HG03342 (cell line): ENCODE data around the gene KIF1B.

Source experiments
- ATAC-seq: cut with Tn5 transposase; IDR thresholded peaks from one replicate; pipeline ENCODE4 v1.9.1; 2021; ENCODE audit warnings: mild to moderate bottlenecking, moderate library complexity; ENCODE audit not compliant: unreplicated experiment

Gene KIF1B

DNA sequence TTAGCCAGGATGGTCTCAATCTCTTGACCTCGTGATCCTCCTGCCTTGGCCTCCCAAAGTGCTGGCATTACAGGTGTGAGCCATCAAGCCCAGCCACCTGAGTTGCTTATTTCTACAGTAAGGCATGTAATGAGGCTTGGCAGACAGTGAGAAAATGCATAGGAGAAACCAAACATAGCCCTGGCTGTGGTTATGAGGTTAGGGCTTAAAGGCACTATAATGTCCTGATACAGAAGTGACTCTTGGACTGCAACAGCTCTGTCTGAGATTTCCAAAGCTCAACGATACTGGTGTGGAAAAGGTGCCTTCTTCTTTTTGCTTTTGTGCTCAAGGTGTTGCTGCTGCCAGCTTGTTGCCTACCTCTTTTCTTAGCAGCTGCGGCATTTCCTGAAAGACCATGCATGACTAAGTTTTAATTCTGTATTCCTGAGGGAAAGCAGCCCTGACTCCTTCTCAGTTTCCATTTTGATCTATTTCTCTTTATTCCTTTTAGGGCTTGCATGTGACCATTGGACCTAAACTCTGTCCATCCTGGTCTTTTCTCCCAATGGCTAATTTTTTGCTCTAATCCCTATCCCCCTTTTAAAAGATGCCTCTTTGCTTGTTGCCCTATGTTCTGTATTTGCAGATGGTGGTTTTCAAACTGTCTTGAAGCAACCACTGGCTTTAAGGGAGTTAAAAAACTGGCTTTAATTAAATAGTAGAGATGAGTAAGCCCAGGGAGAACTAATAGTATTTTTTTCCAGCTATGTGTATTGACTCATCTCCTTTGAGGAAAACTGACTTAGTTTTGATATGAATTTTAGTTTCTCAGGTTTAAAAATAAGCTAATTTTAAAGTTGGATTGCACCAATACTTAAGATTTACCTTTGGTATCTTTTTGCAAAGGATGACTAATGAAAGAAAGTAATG is 70.3 kb downstream of the KIF1B start:
- no peak for ATAC-seq

DNA sequence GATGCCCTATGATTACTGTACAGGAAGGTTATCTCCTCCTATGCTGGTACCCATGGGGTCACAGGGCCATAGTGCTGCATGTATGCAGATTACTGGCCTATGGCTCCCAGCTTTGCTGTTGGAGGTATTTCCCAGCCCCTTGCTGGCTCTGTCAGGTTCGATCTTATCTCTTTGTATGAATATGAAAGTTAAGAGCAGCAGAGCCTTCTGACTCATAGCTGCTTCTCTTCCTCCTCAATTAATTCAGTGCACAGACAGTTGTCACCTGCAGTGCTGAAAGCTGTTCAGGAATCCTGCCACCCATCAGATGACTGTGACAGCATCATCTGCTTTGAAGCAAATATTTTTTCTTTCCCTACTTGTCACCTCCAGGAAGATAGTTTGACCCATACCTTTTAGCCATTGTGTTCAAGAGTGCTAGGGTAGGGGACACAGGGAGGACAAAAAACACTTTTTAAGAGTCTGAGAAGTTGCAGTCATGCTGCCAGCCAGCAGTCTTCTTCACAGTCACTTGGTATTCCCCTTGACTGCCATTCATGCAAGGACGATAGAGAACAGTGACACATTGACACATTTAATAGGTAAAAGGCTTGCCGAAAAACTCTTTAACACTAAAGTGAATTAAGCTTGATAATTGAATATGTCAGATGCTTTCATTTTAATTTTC is 73.1 kb downstream of the KIF1B start:
- ATAC-seq, result no peak

DNA sequence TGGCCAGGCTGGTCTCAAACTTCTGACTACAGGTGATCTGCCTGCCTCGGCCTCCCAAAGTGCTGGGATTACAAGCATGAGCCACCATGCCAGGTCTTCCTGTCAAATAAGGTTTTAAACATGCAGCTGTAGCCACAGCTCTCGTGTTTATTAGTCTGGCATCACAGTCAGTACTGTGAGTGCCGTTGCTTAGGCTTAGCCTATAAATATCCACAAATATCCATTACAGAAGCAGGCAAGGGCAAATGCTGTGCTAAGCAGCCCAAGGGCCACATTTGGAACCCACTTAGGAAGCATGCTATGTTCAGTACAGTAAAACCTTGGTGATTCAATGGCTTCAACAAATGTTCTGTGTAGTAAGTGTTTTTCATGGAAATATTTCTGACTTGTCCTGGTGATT is 75.9 kb downstream of the KIF1B start:
- ATAC-seq, result no peak

DNA sequence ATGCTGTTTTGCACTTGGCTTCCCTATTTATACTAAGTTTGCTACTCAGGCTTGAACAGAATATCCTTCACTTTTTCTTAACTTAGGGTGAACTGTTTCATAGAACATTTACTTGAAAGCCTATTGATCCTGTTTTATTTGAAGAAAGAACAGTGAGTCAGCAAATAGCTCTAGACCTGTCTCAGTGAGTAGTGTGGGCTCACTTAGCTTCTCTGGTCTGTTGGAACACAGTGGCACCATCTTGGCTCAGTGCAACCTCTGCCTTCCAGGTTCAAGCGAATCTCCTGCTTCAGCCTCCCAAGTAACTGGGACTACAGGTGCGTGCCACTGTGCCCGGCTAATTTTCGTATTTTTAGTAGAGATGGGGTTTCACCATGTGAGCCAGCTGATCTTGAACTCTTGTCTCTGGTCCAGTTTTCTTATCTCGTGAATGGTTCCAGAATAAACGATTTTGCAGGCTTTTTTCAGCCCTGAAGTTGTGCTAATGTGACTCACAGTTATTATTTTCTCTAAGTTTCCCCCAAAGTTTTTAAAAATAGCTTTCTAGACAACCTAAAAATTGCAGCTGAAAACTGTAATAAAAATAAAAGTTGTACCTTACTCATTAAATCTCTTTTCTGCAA is 76.8 kb downstream of the KIF1B start:
- no peak for ATAC-seq

DNA sequence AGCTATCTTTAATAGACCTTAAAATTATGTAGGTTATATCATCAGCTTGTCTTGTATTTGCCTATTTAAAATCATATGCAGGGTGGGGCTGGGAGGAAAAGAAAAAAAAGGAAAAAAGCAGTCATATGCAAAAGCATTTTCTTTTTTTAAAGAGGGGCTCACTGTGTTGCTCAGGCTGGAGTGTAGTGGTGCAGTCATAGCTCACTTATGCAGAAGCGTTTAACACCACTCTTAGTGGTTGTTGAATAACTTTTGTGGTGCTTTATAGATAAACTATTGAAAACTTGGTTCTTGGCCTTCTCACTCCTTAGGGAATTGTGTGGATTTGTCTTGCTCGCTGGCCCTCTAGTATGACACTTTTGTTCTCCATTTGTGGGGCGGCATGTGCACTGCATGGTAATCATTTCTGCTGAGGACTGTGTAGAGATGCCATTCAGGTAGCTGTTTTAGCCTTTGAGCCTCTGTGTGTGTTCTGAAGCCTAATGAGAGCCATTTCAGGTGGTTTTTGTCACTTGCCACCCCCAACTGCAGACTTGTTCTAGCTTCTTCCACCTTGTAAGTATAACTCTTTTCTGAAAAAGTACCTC is 77.8 kb downstream of the KIF1B start:
- no peak for ATAC-seq

DNA sequence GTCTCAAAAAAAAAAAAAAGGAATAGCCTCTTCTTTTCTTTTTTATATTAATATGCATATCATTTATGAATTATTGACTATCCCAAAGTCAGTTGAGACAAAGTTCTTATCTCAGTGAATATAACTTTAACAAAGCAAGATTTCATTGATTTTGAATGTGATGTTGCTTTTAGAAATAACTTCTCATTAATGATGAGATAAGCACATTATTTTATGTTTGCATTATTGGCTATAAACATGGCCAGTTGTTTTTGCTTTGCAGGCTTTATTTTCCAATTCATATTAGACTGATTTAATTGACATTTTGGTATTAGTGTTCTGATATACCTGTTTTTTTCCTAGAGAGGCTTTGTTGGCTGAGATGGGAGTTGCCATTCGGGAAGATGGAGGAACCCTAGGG is 81.3 kb downstream of the KIF1B start:
- ATAC-seq, result no peak

DNA sequence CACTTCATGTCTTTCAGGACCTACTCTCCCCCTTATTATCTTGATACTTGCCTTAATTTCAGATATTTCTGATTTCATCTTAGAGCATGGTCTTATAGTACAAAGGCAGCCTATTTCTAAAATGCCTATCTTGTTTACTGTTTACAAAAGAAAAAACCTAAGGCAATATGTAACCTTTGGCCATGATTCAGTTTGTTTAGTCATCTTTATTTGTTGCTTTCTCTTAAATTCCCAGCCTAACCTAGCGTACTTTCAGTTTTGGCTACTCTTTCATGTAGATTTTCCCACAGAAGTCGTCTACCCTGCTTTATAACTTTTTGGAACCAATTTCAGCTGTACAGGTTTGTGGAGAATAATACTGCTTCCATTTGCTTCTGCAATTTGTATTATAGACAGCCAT is 81.8 kb downstream of the KIF1B start:
- no peak for ATAC-seq

DNA sequence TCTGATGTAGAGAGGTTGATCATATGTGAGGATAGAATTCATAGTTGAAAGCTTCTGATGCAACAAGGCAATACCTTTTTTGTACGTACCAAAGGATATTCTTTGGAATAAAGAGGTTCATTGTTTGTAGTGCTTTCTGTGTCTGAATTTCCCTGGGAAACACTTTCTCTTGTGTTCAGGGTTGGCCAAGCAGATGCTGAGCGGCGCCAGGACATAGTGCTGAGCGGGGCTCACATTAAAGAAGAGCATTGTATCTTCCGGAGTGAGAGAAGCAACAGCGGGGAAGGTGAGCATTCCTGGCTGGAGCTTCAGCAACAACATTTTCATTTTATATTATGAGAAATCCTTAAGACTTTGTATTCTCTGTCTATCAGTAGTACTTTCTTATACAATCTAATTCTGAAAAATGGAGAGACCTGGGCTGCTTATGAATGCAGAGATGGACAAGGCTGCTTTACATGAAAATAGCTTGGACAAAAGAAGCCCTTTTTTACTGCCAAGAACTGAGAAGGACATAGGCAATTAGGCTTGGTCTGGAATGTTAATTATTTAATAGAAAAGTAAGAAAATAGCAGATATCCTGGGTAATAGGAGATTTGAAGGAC is 85.2 kb downstream of the KIF1B start:
- no peak for ATAC-seq

DNA sequence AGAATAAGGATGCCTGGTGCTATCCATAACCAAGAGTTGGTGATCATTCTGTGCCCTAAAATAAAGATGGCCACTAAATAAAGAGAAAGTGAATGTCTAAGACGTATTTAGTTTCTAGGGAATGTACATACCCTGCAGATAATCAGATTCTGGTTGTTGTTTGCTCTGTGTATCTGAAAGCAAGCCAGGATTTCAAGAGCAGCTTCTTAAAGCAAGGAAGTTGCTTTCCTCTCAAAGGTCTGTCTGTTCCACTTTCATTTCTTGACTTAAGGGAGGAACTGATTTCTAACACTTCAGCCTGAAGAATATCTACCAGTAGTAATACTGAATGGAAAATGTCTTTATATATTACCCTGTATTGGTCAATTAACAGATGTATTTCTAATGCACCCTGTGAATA is 88.8 kb downstream of the KIF1B start:
- no peak for ATAC-seq

DNA sequence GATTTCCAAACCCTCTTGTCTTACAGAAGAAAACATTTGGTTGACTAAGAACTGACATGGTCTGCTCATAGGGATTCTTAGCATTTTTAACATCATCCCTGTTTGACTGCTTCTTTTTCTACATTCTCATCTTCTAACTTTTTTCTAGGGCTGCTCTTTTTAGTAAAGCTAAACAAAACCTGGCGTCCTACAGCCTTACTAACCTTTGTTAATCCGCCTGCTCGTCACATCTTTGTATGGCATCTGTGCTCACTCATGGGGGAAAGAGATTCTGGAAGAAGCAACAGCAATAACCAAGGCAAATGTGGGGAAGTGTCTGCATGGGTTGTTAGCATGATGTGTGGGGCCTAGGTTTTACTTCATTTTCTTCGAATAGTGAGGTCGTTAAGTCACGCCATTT is 92.0 kb downstream of the KIF1B start:
- no peak for ATAC-seq

DNA sequence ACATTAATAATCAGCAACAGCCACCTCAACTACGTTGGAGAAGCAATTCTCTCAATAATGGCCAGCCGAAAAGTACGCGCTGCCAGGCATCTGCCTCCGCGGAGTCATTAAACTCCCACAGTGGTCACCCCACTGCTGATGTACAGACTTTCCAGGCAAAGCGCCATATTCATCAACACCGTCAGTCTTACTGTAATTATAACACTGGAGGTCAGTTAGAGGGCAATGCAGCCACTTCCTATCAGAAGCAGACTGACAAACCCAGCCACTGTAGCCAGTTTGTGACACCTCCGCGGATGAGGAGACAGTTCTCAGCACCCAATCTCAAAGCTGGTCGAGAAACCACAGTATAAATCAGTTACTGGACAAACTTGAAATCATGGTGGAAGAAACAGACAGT is 93.9 kb downstream of the KIF1B start:
- ATAC-seq, result no peak

DNA sequence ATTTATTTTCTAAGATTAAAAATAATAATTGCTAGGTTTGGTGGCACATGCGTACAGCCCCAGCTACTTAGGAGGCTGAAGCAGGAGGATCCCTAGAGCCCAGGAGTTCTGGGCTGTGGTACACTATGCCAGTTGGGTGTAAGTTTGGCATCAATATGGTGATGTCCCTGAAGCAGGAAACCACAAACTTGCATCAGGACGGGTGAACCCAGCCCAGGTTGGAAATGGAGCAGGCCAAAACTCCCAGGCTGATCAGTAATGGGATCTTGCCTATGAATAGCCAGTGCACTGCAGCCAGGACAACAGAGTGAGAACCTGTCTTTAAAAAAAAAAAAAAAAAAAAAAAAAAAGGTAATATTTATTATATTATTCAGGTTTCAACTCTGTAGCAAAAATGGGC is 96.1 kb downstream of the KIF1B start:
- no peak for ATAC-seq

DNA sequence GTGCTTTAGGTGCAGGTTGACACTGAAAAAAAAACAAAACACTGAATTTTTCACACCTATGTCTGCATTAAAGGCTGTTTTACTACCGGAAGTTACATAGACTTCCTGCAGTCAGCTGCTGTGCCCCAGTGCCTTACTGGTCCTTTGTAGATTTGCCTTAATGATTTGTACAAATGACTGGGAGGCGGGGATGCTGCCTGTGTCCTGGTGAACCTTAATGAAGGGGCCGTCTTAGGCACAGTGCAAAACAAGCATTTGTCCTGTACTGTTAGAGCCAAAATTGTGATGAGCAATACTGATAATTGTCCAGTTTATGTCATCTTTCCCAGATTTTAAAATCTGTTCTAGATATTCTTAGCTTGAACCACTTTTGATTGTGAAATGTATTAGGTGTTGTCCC is 97.6 kb downstream of the KIF1B start:
- no peak for ATAC-seq

DNA sequence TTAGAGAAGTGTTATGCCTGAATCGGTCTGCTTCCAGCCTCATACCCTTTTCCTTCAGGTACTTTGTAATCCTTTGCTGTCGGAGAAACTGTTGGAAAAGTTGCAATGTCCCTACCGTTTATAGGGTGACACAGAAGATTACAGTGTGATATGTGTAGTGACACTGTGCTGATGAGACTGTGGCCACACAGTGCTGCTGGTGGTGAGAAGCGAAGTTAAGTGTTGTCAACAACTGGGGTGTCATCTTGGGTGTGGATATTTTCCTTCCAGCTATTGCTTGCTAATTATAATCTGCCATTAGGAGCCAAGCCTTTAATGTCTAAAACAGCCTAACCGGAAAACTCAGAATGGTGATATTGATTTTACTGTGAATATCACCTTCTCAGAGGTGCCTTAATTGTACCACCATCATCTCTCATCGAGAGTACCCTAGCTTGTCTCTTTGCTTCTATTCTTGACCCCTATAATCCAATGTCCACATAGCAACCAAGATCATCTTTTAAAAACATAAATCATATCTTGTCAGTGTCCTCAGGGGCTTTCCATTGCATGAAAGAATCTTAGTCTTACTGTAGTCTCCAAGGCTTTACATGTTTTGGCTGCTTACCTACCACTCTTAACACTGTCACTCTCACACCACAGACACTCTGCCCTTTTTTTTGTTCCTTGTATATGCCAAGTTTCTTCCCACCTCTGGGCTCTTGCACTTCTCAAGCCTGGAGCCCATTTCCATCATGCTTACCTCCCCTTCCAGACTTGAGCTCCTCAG is 99.1 kb downstream of the KIF1B start:
- ATAC-seq, result no peak

DNA sequence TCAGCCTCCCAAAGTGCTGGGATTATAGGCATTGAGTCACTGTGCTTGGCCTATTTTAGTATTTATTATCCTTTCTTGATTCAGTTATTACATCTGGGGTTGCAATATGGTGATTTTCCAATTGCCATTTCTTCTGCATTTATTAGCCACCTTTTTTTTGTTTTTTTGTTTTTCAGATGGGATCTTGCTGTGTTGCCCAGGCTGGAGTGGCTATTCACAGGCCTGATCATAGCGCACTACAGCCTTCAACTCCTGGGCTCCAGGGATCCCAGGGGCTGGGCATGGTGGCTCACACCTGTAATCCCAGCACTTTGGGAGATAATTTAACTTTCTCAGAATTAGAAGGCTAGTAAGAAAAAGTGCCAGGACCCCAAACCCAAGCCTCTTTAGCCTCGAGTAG is 106.4 kb downstream of the KIF1B start:
- ATAC-seq, result no peak

DNA sequence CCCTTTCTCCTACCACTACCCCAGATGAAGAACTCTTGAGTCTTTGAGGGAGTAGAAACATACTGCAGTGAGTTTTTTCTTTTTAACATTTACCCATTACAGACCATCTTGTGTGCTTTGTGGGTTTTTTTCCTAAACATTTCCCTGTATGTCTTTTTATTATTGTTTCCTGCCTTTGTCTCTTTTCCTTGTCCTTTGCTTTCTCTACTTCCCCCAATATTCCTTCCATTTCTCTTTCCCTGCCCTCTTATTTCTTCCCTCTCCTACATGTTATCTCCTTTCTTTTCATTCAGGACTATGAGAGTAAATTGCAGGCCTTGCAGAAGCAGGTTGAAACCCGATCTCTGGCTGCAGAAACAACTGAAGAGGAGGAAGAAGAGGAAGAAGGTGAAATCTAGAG is 109.4 kb downstream of the KIF1B start:
- no peak for ATAC-seq

DNA sequence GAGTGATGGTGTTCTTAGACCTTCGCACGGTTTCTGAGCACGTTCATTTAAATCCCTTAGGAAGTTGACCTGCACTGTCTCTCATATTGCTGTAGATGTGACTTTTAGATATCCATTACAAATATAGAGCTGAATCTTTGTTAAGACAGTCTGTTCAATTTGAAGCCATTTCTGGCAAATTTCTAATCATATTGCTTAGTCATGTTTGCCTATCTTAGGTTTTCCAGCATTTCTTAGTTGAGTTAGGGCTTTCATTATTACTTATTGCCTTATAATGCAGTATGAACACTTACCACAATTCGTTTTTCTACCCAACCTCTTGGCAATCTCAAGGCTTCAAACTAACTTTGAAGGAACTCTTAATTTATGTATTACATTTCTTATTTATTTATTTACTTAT is 110.0 kb downstream of the KIF1B start:
- ATAC-seq, result no peak

DNA sequence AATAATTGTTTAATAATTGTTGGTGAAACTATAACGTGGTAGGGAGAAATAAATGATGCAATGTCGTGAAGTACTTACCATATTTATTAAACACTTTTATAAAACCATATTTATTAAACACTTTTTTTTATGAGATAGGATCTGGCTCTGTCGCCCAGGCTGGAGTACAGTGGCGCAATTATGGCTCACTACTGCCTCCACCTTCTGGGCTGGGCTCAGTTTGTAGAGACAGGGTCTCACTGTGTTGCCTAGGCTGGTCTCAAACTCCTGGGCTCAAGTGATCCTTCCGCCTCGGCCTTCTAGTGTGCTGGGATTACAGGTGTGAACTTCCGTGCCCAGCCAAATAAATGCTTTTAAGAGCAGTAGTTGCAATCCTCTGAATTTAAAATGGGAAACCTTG is 112.5 kb downstream of the KIF1B start:
- ATAC-seq, result no peak

DNA sequence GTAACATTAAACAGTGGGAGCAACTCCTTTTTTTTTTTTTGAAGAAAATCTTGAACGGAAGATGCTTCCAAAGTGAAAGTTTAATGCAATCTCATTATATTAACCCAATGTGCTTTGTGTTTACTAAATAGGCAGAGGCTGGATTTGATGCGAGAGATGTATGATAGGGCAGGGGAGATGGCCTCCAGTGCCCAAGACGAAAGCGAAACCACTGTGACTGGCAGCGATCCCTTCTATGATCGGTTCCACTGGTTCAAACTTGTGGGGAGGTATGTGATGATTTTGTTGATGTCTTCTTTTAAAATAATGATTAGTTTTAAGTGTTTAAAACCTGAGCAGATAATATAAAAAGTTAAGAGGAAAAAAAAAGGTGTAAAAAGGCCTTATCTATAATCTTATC is 114.3 kb downstream of the KIF1B start:
- no peak for ATAC-seq

DNA sequence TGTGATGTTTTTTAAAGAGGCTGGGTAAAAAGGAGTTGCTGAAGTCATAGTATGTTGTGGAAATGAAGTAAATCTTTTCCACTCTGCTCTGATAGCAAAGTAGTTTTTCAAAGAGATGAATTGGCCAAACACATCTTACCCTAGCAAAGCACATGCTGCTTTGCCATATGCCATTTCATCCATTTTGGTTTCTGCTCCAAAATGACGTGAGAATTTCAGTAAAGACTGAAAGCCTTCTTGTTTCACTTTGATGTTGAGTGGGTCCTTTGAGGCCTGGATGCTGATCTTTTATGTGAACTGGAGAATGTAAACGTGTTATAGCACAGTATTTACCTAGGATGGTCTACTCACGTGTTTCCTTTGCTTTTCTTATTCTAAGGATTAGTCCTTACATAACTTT is 115.2 kb downstream of the KIF1B start:
- no peak for ATAC-seq

DNA sequence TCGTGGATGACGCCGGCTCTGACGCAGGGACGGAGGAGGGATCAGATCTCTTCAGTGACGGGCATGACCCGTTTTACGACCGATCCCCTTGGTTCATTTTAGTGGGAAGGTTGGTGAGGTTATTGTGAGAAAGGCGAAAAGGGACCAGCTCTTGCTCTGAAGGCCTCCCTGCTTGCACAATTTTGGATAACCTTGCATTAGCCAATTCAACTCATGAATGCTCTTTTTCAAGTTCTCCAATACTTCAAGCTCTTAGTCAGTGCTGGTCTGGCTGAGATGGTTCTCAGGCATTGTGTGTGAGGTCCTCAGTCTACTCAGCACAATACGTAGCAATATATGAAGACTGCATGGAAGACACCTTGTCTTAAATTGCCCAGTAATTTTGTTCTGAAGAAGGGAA is 115.9 kb downstream of the KIF1B start:
- ATAC-seq, result no peak
